Endothelial cell of umbilical vein (primary cell): ENCODE data around the gene C7orf25. TPM values are rescaled to one million over a fixed set of nuclear protein-coding genes. Genes with fewer than 3 reads are reported as not detected.

Experiments
- BruUV-seq: library from RNA; stranded (reverse); fragments of 400-500 nt; replicated peaks from 2 replicates; lab custom pipeline; 2021; lab: Mats Ljungman, UMichigan
- CTCF ChIA-PET: fragments of 300-600, 350-600 bp; sonication (Branson Sonifier 250); formaldehyde crosslinking; loops from one replicate; lab custom pipeline; 2021; ENCODE audit warnings: antibody characterized with exemption, inconsistent platforms; lab: Charles Lee
- POLR2A ChIA-PET: fragments of 300-600, 350-600 bp; sonication (Branson Sonifier 250); formaldehyde crosslinking; loops from one replicate; lab custom pipeline; 2021; ENCODE audit warnings: antibody characterized with exemption, inconsistent platforms; lab: Charles Lee
- DNase-seq: peaks from one replicate; pipeline ENCODE4 v3.0.0-alpha.2; 2011; ENCODE audit warnings: low read depth, low spot score
- FAIRE-seq: peaks from 2 replicates; lab custom pipeline; 2011; peaks lifted over from hg19 to GRCh38; lab: Jason Lieb, UNC
- H2AFZ ChIP-seq: 2 replicates; pipeline ENCODE4 v1.6.0; 2012; ENCODE audit warnings: low read depth, low read length, control low read depth, inconsistent platforms
- H3K27ac ChIP-seq: 2 replicates; pipeline ENCODE4 v1.5.1; 2011; ENCODE audit warnings: low read depth, mild to moderate bottlenecking, control low read depth, low read length, moderate library complexity; ENCODE audit not compliant: insufficient read depth
- H3K27me3 ChIP-seq, 2 experiments: 2 replicates each; pipeline versions ENCODE4 v1.6.0 to v1.6.1; 2011; ENCODE audit warnings: low read length in 2 of 2, mixed read lengths in 1 of 2; ENCODE audit not compliant: control insufficient read depth in 2 of 2, insufficient read depth in 2 of 2
- H3K36me3 ChIP-seq, 2 experiments: 2 replicates in 1 of 2; 3 replicates in 1 of 2; pipeline ENCODE4 v1.5.1; 2011; ENCODE audit warnings: low read length in 2 of 2, mild to moderate bottlenecking in 1 of 2, moderate library complexity in 1 of 2; ENCODE audit not compliant: control insufficient read depth in 2 of 2, insufficient read depth in 2 of 2; ENCODE audit errors: extremely low read depth in 1 of 2
- H3K4me1 ChIP-seq: 3 replicates; pipeline ENCODE4 v1.5.1; 2011; ENCODE audit warnings: mild to moderate bottlenecking, low read length; ENCODE audit not compliant: control insufficient read depth, insufficient read depth; ENCODE audit errors: extremely low read depth
- H3K4me2 ChIP-seq: 2 replicates; pipeline ENCODE4 v1.6.1; 2011; ENCODE audit warnings: low read length, control low read depth, mixed read lengths; ENCODE audit not compliant: insufficient read depth
- H3K4me3 ChIP-seq, 3 experiments: fragments of 200-600 bp in 1 of 3; sonication (generic), shearing (Covaris generic) in 1 of 3; replicated peaks in 1 of 3; 2 replicates each; pipeline ENCODE4 v1.5.1; 2011 to 2016; ENCODE audit warnings: control low read depth in 3 of 3, low read length in 3 of 3, mild to moderate bottlenecking in 2 of 3, inconsistent platforms in 1 of 3, low read depth in 1 of 3, moderate library complexity in 1 of 3; ENCODE audit not compliant: insufficient read depth in 1 of 3
- H3K79me2 ChIP-seq: 2 replicates; pipeline ENCODE4 v1.6.0; 2012; ENCODE audit warnings: low read length, inconsistent platforms; ENCODE audit not compliant: control insufficient read depth, insufficient read depth
- H3K9ac ChIP-seq: replicated peaks from 2 replicates; pipeline ENCODE3; 2011; ENCODE audit warnings: low read length, control low read depth; ENCODE audit not compliant: insufficient read depth; ENCODE audit errors: extremely low read depth
- H3K9me1 ChIP-seq: replicated peaks from 3 replicates; pipeline ENCODE4 v1.6.0; 2011; ENCODE audit warnings: mild to moderate bottlenecking, low read length; ENCODE audit not compliant: control insufficient read depth, insufficient read depth; ENCODE audit errors: extremely low read depth
- H3K9me3 ChIP-seq: replicated peaks from 2 replicates; pipeline ENCODE4 v1.5.1; 2012; ENCODE audit warnings: low read length, inconsistent platforms; ENCODE audit not compliant: control insufficient read depth, insufficient read depth
- H4K20me1 ChIP-seq: replicated peaks from 2 replicates; pipeline ENCODE3; 2011; ENCODE audit warnings: mild to moderate bottlenecking, low read length; ENCODE audit not compliant: control insufficient read depth, insufficient read depth; ENCODE audit errors: extremely low read depth
- CTCF ChIP-seq, 2 donors: IDR thresholded peaks; 1 replicate in 1 of 2; 2 replicates in 1 of 2; pipeline ENCODE4 v1.5.1; 2011; ENCODE audit warnings: low read length in 2 of 2, mild to moderate bottlenecking in 2 of 2, moderate library complexity in 2 of 2, control low read depth in 1 of 2, inconsistent platforms in 1 of 2, low read depth in 1 of 2; ENCODE audit not compliant: insufficient read depth in 1 of 2; ENCODE audit errors: extremely low read depth in 1 of 2
- EZH2 ChIP-seq: IDR thresholded peaks from 2 replicates; pipeline ENCODE4 v1.6.1; 2012; ENCODE audit warnings: borderline replicate concordance, low read depth, mild to moderate bottlenecking, moderate library complexity, low read length, inconsistent platforms; ENCODE audit not compliant: severe bottlenecking
- FOS ChIP-seq: IDR thresholded peaks from 2 replicates; pipeline ENCODE4 v1.6.1; 2011; ENCODE audit warnings: mild to moderate bottlenecking, low read length, moderate library complexity, borderline replicate concordance; ENCODE audit not compliant: insufficient read depth
- GATA2 ChIP-seq: IDR thresholded peaks from 2 replicates; pipeline ENCODE4 v1.7.0; 2011; ENCODE audit warnings: low read depth, mild to moderate bottlenecking, moderate library complexity, mixed read lengths, low read length; ENCODE audit not compliant: insufficient read length, insufficient read depth
- JUN ChIP-seq: IDR thresholded peaks from 2 replicates; pipeline ENCODE4 v1.6.1; 2011; ENCODE audit warnings: borderline replicate concordance, low read depth; ENCODE audit not compliant: insufficient read length, insufficient read depth
- MAX ChIP-seq: IDR thresholded peaks from 2 replicates; pipeline ENCODE4 v1.6.1; 2011; ENCODE audit not compliant: insufficient read depth, insufficient read length
- MYC ChIP-seq: IDR thresholded peaks from one replicate; pipeline ENCODE4 v1.6.1; 2011; ENCODE audit warnings: mild to moderate bottlenecking, low read depth, low read length
- POLR2A ChIP-seq: IDR thresholded peaks from 2 replicates; pipeline ENCODE4 v1.6.1; 2012; ENCODE audit warnings: low read depth, mild to moderate bottlenecking, control low read depth, low read length
- POLR2AphosphoS5 ChIP-seq: IDR thresholded peaks from 2 replicates; pipeline ENCODE4 v1.6.1; 2012; ENCODE audit warnings: low read depth, mild to moderate bottlenecking, control low read depth, low read length, moderate library complexity; ENCODE audit not compliant: insufficient read depth
- dilution Hi-C: fragments of 300-500 bp; cut with MboI; formaldehyde crosslinking; loops from one replicate; pipeline ENCODE4 v1.15.0; 2019; ENCODE audit warnings: low sequenced_read_pairs; ENCODE audit not compliant: extremely low pct_ligation_motif_present
- intact Hi-C: fragments of 100-400 bp; cut with micrococcal nuclease; formaldehyde crosslinking; loops from one replicate; pipeline ENCODE4 v1.10.0; 2022
- polyA plus RNA-seq, 4 experiments: library from polyadenylated mRNA; depleted of rRNA in 3 of 4; stranded (reverse) in 3 of 4; unstranded in 1 of 4; fragments of >200 nt; gene quantifications; 2 replicates each; pipeline versions ENCODE4 v1.2.1 to v1.2.3, GENCODE V29; 2011 to 2012; ENCODE audit warnings: missing spikeins in 1 of 4
- total RNA-seq: library from RNA; stranded (reverse); gene quantifications from 2 replicates; pipeline ENCODE4 v1.2.3, GENCODE V29; 2021

C7orf25 gene
- total and polyA plus RNA-seq, 2 donors (not counting 3 experiments of a cell fraction or from before 2014, with no cell fraction given): 1.4 to 4.5 TPM

- ChIA-PET CTCF (interaction anchor here (1.0 kb wide), 1 partner anchor 315 kb away, joined by 3 read pairs; no protein-coding TSS in a partner anchor), POLR2A (no interaction called here)
- Histone ChIP-seq H3K9ac (no peak overlapping the region), H3K79me2 (no peaks in the 10 kb centered on the region), H2AFZ (no peak overlapping the region), H3K4me1 (no peaks in the 10 kb centered on the region), H4K20me1 (no peaks in the 10 kb centered on the region), H3K4me3 (no peak overlapping the region), H3K36me3 (no peaks in the 10 kb centered on the region), H3K4me2 (no peak overlapping the region), H3K9me1 (no peaks in the 10 kb centered on the region), H3K9me3 (no peaks in the 10 kb centered on the region), H3K27ac (no peak overlapping the region), H3K27me3 (no peaks in the 10 kb centered on the region)
- dilution Hi-C loops: no loop called here
- intact Hi-C loops: loop anchor here (10.0 kb wide), 1 partner anchor 889 kb away; no protein-coding TSS in a partner anchor
- no peak for TF ChIP-seq JUN
- TF ChIP-seq MYC: no peak
- no peak for TF ChIP-seq POLR2AphosphoS5
- no peak for TF ChIP-seq MAX
- TF ChIP-seq POLR2A: no peak
- no peak for TF ChIP-seq GATA2
- TF ChIP-seq EZH2: no peak
- TF ChIP-seq FOS: no peak
- no peak for TF ChIP-seq CTCF (IDR thresholded peaks at IDR 0.05; ENCODE audit: extremely low read depth in 1 of 2, insufficient read depth in 1 of 2, low read depth in 1 of 2, low read length in 2 of 2)
- FAIRE-seq: no peak
- no TSS peak for BruUV-seq
- no peak for DNase-seq
Measured at GRCh38 chr7:42945821-42946626, 34.2 kb upstream of the C7orf25 start.
